GM19193 (cell line): ENCODE results near the gene DHX57.

Source experiments
- POLR2A ChIP-seq: IDR thresholded peaks from 4 replicates; pipeline ENCODE4 v1.6.1; 2011; ENCODE audit not compliant: insufficient read depth, insufficient read length; ENCODE audit errors: extremely low read depth

The DHX57 gene

DNA sequence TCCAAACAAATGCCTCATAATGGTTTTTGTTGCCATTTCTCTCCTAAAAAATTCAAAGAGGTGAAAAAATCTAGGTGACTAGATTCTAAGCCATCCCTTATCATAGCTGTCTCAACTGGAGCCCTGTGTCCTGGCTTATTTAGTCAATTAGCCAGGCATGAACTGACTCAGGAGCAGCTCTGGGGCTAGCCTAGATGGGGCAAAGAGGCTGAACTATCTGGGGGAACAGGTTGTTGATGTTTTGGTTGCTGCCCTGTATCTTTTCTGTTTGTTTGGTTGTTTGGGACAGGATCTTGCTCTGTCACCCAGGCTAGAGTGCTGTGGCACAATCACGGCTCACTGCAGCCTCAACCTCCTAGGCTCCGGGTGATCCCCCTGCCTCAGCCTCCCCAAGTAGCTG is 83.0 kb downstream of the DHX57 start:
- TF ChIP-seq POLR2A, result no peak

DNA sequence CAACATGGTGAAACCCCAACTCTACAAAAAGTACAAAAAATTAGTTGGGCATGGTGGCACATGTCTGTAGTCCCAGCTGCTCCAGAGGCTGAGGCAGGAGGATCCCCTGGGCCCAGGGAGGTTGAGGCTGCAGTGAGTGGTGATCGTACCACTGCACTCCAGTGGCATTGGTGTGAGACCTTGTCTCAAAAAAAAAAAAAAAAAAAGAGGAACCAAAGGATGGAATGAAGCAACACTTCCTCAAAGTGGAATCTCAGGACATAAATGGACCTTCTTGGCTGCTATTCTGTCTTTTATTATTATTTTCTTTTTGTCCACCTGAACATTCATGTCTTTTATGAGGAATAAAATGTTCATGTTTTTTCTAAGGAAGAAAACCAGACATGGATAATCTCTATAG is 84.0 kb downstream of the DHX57 start:
- TF ChIP-seq POLR2A, result no peak

DNA sequence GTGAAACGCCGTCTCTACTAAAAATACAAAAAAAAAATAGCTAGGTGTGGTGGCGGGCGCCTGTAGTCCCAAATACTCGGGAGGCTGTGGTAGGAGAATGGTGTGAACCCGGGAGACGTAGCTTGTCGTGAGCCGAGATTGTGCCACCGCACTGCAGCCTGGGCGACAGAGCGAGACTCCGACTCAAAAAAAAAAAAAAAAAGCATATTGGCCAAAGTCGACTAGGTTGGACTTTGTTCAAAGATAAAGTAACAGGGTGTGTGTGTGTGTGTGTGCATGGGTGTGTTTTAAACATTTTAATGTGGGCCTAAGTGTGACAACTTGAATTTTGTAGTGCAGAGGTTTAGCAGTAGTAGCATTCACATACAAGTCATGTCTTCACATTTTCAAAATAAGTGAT is 86.0 kb downstream of the DHX57 start:
- TF ChIP-seq POLR2A, result no peak

DNA sequence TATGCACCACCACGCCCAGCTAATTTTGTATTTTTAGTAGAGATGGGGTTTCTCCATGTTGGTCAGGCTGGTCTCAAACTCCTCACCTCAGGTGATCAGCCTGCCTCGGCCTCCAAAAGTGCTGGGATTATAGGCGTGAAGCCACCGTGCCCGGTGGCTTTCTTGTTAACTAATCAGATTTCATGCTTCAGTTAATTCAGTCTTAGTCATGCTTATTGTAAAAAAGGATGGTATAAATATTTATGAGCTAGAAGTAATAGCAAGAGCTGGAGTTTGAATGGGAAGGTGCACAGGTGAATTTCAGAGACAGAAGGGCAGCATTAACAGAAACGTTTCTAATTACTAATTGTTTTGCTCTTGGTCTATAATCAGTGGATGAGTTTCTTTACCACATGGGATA is 87.4 kb downstream of the DHX57 start:
- no peak for TF ChIP-seq POLR2A

DNA sequence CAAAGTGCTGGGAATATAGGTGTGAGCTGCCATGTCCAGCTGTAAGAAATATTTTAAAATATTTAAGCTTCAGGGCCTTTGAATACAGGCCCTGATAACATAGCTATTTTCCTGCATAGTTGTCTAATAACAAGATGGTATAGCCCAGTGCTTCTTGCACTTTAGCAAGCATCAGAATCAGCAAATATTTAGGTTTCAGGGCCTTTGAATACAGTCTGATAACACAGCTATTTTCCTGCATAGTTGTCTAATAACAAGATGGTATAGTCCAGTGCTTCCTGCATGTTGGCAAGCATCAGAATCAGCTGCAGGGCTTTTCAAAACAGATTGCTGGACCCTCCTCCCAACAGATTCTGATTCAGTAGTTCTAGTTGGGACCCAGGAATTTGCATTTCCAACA is 92.1 kb downstream of the DHX57 start:
- TF ChIP-seq POLR2A, result no peak

DNA sequence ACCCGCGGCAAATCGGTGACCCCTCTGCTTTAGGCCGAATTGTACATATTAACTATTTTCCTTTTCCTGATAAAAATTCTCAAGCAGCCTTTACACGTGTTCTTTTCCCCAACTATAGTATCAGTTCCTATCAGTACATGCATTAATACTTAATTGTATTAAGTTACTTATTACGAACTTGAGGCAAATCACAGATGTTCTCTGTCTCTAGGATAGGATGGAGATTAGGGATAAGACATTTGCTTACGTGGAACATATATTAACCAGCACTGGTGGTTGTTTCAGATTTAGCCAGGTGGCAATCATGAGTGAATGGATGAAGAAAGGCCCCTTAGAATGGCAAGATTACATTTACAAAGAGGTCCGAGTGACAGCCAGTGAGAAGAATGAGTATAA is 97.0 kb downstream of the DHX57 start:
- no peak for TF ChIP-seq POLR2A

DNA sequence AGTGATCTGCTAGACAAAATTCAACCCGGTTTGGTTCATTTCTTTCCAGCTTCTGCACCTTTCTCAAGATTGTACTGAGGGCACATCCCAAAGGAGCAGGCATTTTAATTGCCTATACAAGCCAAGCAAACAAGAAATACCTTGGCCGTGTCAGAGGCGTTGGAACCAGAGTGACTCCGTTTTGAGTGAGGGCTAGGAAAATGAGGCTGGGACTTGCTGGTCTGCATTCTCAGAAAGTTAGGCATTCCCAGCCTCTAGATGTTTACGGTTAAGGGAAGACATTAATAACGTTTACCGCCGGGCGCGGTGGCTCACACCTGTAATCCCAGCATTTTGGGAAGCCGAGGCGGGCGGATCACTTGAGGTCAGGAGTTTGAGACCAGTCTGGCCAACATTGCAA is 99.2 kb downstream of the DHX57 start:
- no peak for TF ChIP-seq POLR2A

DNA sequence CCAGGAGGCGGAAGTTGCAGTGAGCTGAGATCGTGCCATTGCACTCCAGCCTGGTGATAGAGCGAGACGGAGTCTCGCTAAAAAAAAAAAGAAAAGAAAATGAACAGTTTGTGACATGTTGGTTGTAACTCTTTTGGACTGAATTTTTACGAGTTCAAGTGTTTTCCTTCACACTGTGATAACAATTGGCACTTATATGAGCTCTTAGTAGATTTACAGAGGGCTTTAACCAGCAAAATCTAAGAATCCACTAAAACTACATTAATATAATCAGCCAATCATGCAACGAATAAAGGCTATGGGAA is 99.9 kb downstream of the DHX57 start:
- TF ChIP-seq POLR2A, result no peak

DNA sequence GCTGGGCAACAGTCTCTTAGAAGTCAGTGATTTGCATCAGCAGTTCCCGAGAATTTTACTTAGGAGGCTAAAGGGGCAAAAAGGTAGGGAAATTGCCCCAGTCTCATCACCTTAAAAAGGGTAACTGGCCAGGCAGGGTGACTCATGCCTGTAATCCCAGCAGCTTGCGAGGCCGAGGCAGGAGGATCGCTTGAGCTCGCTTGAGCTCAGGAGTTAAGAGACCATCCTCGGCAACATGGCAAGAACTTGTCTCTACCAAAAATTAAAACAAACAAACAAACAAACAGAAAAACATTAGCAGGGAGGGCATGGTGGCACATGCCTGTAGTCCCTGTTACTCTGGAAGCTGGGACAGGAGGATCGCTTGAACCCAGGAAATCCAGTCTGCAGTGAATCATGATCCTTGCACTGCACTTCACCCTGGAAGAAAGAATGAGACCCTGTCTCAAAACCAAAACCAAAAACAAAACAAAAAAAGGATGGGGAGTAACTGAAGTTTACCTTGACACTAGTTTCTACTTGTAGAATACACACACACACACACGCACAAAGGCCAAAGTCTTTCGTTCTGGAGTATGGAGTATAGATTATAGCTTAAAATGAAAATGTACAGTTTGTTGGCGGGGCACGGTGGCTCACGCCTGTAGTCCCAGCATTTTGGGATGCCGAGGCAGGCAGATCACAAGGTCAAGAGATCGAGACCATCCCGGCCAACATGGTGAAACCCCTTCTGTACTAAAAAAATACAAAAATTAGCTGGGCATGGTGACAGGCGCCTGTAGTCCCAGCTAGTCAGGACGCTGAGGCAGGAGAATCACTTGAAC is 100.4 kb downstream of the DHX57 start:
- no peak for TF ChIP-seq POLR2A

DNA sequence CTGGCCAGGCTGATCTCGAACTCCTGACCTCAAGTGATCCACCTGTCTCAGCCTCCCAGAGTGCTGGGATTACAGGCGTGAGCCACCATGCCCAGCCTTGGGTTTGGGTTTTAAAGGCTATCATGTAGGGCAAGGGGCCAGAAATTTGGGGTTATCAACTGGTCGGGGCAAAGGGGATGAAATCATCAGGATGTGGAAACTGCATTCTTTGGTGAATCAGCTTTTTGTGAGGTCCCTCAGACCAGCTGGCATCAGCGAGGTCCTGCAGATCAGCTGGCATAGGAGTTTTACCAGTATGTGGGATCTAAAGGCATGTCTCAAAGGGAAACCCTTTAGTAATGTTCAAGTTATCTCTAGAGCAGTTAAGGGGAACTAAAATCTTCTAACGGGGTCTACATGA is 104.1 kb downstream of the DHX57 start:
- no peak for TF ChIP-seq POLR2A

DNA sequence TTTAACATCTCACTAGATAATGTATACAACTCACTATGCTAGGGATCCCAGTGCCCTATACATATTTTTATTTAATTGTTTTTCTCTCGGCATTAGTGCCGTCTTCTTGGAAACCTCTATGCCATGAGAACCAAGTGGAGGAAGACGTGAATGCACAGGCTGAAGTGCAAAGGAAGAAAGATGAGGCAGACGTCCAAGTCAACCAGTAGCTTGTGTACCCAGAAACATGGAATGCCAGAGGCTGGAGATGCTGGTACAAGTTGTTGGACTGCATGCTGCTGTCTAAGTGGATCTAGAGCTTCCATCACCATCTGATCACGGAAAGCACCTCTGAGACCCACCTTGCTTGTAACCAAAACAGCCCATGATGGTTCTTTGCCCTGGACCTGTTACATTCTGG is 110.2 kb downstream of the DHX57 start:
- TF ChIP-seq POLR2A, result no peak

DNA sequence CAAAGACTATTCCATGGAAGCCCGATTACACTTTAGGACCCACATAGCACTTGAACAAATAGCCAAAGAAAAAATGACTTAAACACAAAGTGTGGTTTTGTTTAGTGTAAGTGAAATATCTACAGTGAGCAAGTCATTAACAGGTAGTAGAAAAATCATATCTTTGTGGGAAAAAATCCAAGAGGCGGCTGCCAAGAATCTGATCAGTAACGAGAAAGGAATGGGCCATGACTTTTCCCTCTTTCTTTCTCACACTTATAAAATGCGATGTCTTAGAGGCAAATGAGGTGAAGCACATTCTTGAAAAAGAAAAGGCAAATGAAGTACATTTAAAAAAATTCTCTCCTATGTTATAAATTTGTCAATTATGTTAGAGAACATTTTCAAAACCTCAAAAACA is 110.6 kb downstream of the DHX57 start:
- TF ChIP-seq POLR2A, result no peak

DNA sequence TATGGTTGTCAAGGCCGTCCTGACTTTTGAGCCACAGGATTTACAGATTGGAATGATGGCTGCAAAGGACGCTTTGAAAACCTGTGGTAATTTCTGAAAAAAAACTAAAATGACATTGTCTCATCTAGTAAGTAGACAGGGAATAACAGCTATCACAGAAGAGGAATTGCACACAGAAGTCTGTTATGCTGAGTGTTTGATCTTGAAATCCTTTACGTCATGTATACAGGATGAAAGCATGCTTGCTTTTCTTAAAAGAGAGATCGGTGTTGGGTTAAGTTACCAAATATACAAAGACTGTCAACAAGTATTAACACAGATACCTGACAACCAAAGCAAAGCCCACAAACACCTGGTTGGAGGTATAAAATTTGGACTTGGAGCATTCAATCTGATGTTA is 112.0 kb downstream of the DHX57 start:
- no peak for TF ChIP-seq POLR2A

DNA sequence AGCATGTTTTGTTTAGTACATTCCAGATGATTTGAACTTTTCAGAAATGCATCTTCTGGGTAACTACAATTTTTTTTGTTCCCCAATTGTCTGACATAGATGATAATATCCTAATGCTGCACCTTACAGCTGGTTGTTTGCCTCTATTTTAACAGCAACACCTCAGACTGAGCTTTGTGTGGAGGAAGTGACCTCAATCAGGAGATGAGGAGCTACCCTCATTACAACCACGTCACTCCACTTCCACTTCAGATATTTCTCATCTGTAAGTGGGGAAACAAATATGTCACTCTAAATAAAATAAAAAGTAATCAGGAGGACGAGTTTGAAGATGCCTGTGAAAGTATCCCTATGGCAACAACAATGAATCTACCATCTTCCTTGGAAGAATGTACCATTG is 112.5 kb downstream of the DHX57 start:
- no peak for TF ChIP-seq POLR2A

DNA sequence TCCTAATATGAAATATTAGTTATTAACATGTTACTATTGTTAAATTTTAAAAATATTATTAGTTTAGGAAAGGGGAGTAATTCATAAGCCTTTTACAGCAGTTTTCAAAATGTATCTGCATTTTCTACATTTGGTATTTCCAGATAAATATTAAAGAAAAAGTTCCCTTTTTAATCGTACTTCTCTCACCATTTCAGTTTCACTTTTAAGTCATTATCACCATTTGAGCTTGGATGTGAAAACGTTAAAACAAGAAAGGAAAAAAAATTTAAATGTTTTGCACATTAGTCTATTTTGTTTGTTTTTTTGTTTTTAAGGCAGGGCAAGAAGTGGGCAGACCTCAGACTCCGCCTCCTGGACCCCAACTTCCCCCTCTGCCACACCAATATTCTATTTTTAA is 121.2 kb downstream of the DHX57 start:
- no peak for TF ChIP-seq POLR2A

DNA sequence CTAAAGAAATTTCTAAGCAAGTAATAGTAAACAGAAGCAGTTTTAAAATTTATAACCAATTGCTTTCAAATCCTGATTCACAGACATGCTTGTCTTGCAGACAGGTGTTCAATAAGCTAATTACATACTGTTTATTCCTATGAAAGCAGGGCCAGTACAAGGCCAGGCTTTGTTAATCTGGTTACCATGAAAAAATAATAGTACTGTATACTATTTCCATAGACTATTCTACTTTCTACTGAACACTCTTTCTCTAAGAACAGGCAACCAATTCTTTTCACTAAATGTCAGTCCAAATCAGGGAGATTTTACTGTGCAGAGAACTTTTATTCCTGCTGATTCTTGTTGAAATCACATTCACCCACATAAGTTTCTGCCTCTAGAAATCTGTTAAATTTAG is 121.7 kb downstream of the DHX57 start:
- TF ChIP-seq POLR2A, result no peak
